Middle frontal gyrus (tissue), 1 donor: ENCODE data around the gene ZNF200.

Experiments used
- DNase-seq: peaks from one replicate; pipeline ENCODE4 v3.0.0-alpha.2; 2015; ENCODE audit warnings: low spot score; ENCODE audit errors: extremely low spot score

The ZNF200 gene

GRCh38 chr16:3179651-3180050, 55.3 kb downstream of the ZNF200 start:
- no peak for DNase-seq

GRCh38 chr16:3175157-3176093, 59.5 kb downstream of the ZNF200 start:
- no peak for DNase-seq

GRCh38 chr16:3174618-3175148, 60.3 kb downstream of the ZNF200 start:
- DNase-seq, result no peak

- DNase-seq, result no peak
Observed at GRCh38 chr16:3173892-3174617, 60.9 kb downstream of the ZNF200 start.
